ENCODE measurements around the gene CCNB2.

DNA sequence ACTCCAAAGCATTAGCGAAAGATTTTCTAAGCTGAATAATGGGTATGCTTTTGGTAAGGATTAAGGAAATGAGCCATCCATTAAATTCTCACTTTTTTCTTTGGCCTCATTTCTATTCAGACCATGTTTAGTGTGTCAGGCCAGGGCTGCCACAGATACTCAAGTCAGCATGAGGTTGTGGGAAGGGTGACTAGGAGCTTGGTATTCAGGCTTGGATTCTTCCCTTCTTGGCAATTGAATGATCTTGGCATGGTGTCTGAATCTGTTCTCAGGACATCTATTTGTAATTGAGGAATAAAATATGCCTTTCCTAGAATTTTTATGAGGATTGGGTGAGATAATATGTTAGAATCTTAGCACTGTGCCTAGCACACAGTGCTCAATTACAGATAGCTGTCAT, 11.2 kb downstream of the CCNB2 start:
- TF ChIP-seq POLR2AphosphoS5 (IDR thresholded peaks at IDR 0.05) (no peak), POLR2A (IDR thresholded peaks at IDR 0.05) (no peak)
- TF ChIP-seq, protein P1, sequence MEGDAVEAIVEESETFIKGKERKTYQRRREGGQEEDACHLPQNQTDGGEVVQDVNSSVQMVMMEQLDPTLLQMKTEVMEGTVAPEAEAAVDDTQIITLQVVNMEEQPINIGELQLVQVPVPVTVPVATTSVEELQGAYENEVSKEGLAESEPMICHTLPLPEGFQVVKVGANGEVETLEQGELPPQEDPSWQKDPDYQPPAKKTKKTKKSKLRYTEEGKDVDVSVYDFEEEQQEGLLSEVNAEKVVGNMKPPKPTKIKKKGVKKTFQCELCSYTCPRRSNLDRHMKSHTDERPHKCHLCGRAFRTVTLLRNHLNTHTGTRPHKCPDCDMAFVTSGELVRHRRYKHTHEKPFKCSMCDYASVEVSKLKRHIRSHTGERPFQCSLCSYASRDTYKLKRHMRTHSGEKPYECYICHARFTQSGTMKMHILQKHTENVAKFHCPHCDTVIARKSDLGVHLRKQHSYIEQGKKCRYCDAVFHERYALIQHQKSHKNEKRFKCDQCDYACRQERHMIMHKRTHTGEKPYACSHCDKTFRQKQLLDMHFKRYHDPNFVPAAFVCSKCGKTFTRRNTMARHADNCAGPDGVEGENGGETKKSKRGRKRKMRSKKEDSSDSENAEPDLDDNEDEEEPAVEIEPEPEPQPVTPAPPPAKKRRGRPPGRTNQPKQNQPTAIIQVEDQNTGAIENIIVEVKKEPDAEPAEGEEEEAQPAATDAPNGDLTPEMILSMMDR (IDR thresholded peaks at IDR 0.05), result no peak
